IMR-90 (cell line): ENCODE results near the gene MYT1. TPM values are rescaled to one million over a fixed set of nuclear protein-coding genes. Genes with fewer than 3 reads are reported as not detected.
A peak's percentile ranks its signal among the peaks of the same experiment; 100 is the strongest.

Source experiments
- ATAC-seq: fragments of 200-7000 bp; cut with Tn5 transposase; 2 replicates; pipeline ENCODE4 v1.9.1; 2020; ENCODE audit warnings: low read depth, mild to moderate bottlenecking, moderate library complexity
- BruUV-seq: library from RNA; stranded (reverse); fragments of 400-500 nt; replicated peaks from 2 replicates; lab custom pipeline; 2021; lab: Mats Ljungman, UMichigan
- CTCF ChIA-PET: fragments of 300-600 bp; formaldehyde crosslinking; extraction: SDS; loops from one replicate; lab custom pipeline; 2021; ENCODE audit warnings: antibody characterized with exemption; lab: Yijun Ruan, JAX
- POLR2A ChIA-PET: fragments of 300-600 bp; sonication (Branson Sonifier 250); formaldehyde crosslinking; loops from one replicate; lab custom pipeline; 2022; ENCODE audit warnings: antibody characterized with exemption; ENCODE audit not compliant: unreplicated experiment; lab: Charles Lee
- DNase-seq: peaks from one replicate; pipeline ENCODE4 v3.0.0; 2013
- H2AFZ ChIP-seq: replicated peaks from 2 replicates; pipeline ENCODE3; 2013; ENCODE audit warnings: low read length, mild to moderate bottlenecking; ENCODE audit not compliant: poor library complexity
- H2AK5ac ChIP-seq: 2 replicates; pipeline ENCODE4 v1.6.1; 2013; ENCODE audit warnings: low read depth, low read length, inconsistent platforms
- H2AK9ac ChIP-seq: replicated peaks from 2 replicates; pipeline ENCODE3; 2013; ENCODE audit warnings: mild to moderate bottlenecking, low read depth, low read length, moderate library complexity; ENCODE audit not compliant: poor library complexity
- H2BK120ac ChIP-seq: 2 replicates; pipeline ENCODE4 v1.6.1; 2013; ENCODE audit warnings: low read depth, low read length, inconsistent platforms
- H2BK15ac ChIP-seq: 3 replicates; pipeline ENCODE4 v1.6.1; 2013; ENCODE audit warnings: low read depth, low read length, inconsistent platforms
- H2BK20ac ChIP-seq: 2 replicates; pipeline ENCODE4 v1.6.1; 2013; ENCODE audit warnings: low read depth, mild to moderate bottlenecking, inconsistent platforms, low read length, moderate library complexity
- H2BK5ac ChIP-seq: 2 replicates; pipeline ENCODE4 v1.6.1; 2013; ENCODE audit warnings: mild to moderate bottlenecking, low read depth, low read length, inconsistent platforms; ENCODE audit not compliant: poor library complexity, severe bottlenecking
- H3K14ac ChIP-seq: replicated peaks from 2 replicates; pipeline ENCODE4 v1.6.1; 2013; ENCODE audit warnings: low read depth, low read length, inconsistent platforms
- H3K18ac ChIP-seq: 2 replicates; pipeline ENCODE4 v1.6.1; 2013; ENCODE audit warnings: low read depth, low read length, control low read depth
- H3K23ac ChIP-seq: 2 replicates; pipeline ENCODE4 v1.6.1; 2013; ENCODE audit warnings: low read depth, low read length, inconsistent platforms
- H3K27ac ChIP-seq: 2 replicates; pipeline ENCODE4 v1.5.1; 2013; ENCODE audit warnings: mild to moderate bottlenecking, control low read depth, low read length; ENCODE audit not compliant: insufficient read depth
- H3K27me3 ChIP-seq: 2 replicates; pipeline ENCODE4 v1.6.1; 2013; ENCODE audit warnings: low read length; ENCODE audit not compliant: control insufficient read depth, insufficient read depth
- H3K36me3 ChIP-seq: 2 replicates; pipeline ENCODE4 v1.6.1; 2013; ENCODE audit warnings: low read length, mixed read lengths; ENCODE audit not compliant: control insufficient read depth, insufficient read depth
- H3K4ac ChIP-seq: 2 replicates; pipeline ENCODE4 v1.6.1; 2013; ENCODE audit warnings: low read depth, low read length, inconsistent platforms
- H3K4me1 ChIP-seq: 2 replicates; pipeline ENCODE4 v1.6.1; 2013; ENCODE audit warnings: low read length, mixed read lengths; ENCODE audit not compliant: control insufficient read depth, insufficient read depth
- H3K4me2 ChIP-seq: 2 replicates; pipeline ENCODE4 v1.6.1; 2013; ENCODE audit warnings: low read depth, mild to moderate bottlenecking, control low read depth, low read length, moderate library complexity
- H3K4me3 ChIP-seq: 2 replicates; pipeline ENCODE4 v1.5.1; 2013; ENCODE audit warnings: low read depth, mild to moderate bottlenecking, control low read depth, low read length, moderate library complexity; ENCODE audit not compliant: insufficient read depth
- H3K56ac ChIP-seq: 2 replicates; pipeline ENCODE4 v1.6.1; 2013; ENCODE audit warnings: low read length, inconsistent platforms; ENCODE audit not compliant: insufficient read depth; ENCODE audit errors: extremely low read depth
- H3K79me1 ChIP-seq, 2 experiments: 2 replicates each; pipeline ENCODE4 v1.6.1; 2013; ENCODE audit warnings: low read length in 2 of 2, inconsistent platforms in 1 of 2, low read depth in 1 of 2
- H3K9ac ChIP-seq: 2 replicates; pipeline ENCODE4 v1.6.1; 2013; ENCODE audit warnings: low read depth, low read length, control low read depth
- H3K9me1 ChIP-seq: 2 replicates; pipeline ENCODE4 v1.6.1; 2013; ENCODE audit warnings: low read length, inconsistent platforms; ENCODE audit not compliant: insufficient read depth
- H3K9me3 ChIP-seq: 2 replicates; pipeline ENCODE4 v1.6.1; 2013; ENCODE audit warnings: low read length; ENCODE audit not compliant: control insufficient read depth, insufficient read depth
- H4K20me1 ChIP-seq: 2 replicates; pipeline ENCODE4 v1.6.1; 2013; ENCODE audit warnings: low read length, inconsistent platforms; ENCODE audit not compliant: insufficient read depth
- H4K5ac ChIP-seq: 2 replicates; pipeline ENCODE4 v1.6.1; 2013; ENCODE audit warnings: mild to moderate bottlenecking, low read depth, low read length, control low read depth
- H4K8ac ChIP-seq, 2 experiments: 2 replicates each; pipeline ENCODE4 v1.6.1; 2013; ENCODE audit warnings: low read depth in 2 of 2, low read length in 2 of 2, control low read depth in 1 of 2, inconsistent platforms in 1 of 2
- H4K91ac ChIP-seq: 2 replicates; pipeline ENCODE4 v1.6.1; 2013; ENCODE audit warnings: low read depth, low read length, inconsistent platforms; ENCODE audit not compliant: insufficient read depth
- CHD1 ChIP-seq: IDR thresholded peaks from 2 replicates; pipeline ENCODE4 v1.6.1; 2012; ENCODE audit warnings: low read depth, low read length, improper control_type of control experiment
- NFE2L2 ChIP-seq: fragments of 150-350 bp; IDR thresholded peaks from 2 replicates; pipeline ENCODE4 v1.6.1; 2016; ENCODE audit warnings: low read depth, mild to moderate bottlenecking, low read length
- SMC3 ChIP-seq: fragments of 150-350 bp; IDR thresholded peaks from 2 replicates; pipeline ENCODE4 v1.6.1; 2016; ENCODE audit warnings: low read depth, mild to moderate bottlenecking, antibody characterized with exemption, low read length, moderate library complexity
- WGBS, 2 experiments: methylation state at CpG; one replicate each; pipeline versions ENCODE4 v1.1.5 to v1.1.7; 2013; ENCODE audit warnings: missing lambda C conversion rate in 2 of 2; ENCODE audit not compliant: insufficient read length in 1 of 2; ENCODE audit errors: extremely low coverage in 2 of 2; 5-methylcytosine and 5-hydroxymethylcytosine counted together
- dilution Hi-C: fragments of 300-500 bp; cut with HindIII; formaldehyde crosslinking; loops from one replicate; pipeline ENCODE4 v1.14.3; 2018; ENCODE audit warnings: low sequenced_read_pairs; ENCODE audit not compliant: unreplicated experiment
- in situ Hi-C: fragments of 300-500 bp; cut with MboI; formaldehyde crosslinking; loops from 3 replicates; pipeline ENCODE4 v1.14.3; 2019; ENCODE audit warnings: low sequenced_read_pairs, inconsistent platforms, mixed read lengths
- intact Hi-C: fragments of 100-400 bp; cut with micrococcal nuclease; formaldehyde crosslinking; loops from 2 replicates; pipeline ENCODE4 v1.10.0; 2022
- polyA plus RNA-seq, 3 experiments: library from polyadenylated mRNA; depleted of rRNA; stranded (reverse); fragments of >200 nt; gene quantifications; 2 replicates each; pipeline ENCODE4 v1.2.3, GENCODE V29; 2012; ENCODE audit warnings: low replicate concordance in 1 of 3
- total RNA-seq: library from RNA; depleted of rRNA; stranded (reverse); fragments of >200 nt; gene quantifications from 2 replicates; pipeline ENCODE4 v1.2.3, GENCODE V29; 2012

Gene MYT1
- total and polyA plus RNA-seq, 2 of the 4 experiments (the other 2 are of a cell fraction): not detected

DNA sequence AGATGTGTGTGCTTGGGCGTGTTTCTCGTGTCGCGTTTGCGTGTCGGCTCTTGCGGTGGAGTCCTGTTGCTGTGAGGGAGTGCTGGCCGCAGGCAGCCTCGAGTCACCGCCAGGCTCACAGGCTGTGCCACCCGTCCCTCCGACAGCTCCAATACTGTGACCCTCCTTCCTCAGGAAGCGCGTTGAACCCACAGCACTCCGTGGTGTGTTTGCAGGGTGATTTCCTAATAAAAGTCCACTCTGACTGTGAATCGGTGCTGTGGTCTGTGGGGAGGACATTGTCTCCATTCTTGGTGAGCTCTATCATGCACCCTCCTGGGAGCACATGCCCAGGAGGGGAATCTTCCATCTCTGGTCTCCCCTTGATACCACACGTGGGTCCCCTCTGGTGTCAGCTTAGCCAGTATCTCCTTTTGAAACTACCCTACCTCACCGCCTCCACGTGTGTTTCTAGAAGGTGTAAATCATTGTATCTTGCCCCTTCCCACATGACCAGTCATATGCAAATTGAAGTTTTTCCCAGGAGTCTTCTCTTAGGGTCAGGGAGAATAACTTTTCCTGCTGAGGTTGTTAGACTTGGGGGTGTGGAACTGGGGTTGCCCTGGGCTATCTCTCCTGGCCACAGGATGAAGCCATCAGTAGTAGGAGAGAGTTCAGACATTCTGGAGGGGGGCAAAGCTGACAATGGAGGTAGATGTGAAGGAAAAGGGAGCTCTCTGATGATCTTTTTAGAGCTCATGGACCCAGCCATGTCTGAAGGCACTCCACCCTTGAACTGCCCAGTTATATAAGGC is 77.9 kb downstream of the MYT1 start:
- Histone ChIP-seq H3K18ac (no peak overlapping the region), H3K9ac (no peak overlapping the region), H2AFZ (peak overlapping the region; percentile 41), H2BK5ac (no peak overlapping the region), H3K4me1 (no peaks in the 10 kb centered on the region), H3K56ac (no peak overlapping the region), H4K8ac (no peak overlapping the region), H2AK5ac (no peak overlapping the region), H2BK20ac (no peak overlapping the region), H2BK15ac (no peak overlapping the region), H3K4me2 (no peak overlapping the region), H3K9me3 (no peaks in the 10 kb centered on the region), H2AK9ac (no peak overlapping the region), H3K79me1 (no peaks in the 10 kb centered on the region), H4K91ac (no peak overlapping the region), H3K9me1 (no peaks in the 10 kb centered on the region), H4K20me1 (no peaks in the 10 kb centered on the region), H3K4me3 (no peak overlapping the region), H3K4ac (no peak overlapping the region), H3K36me3 (no peaks in the 10 kb centered on the region), H4K5ac (no peak overlapping the region), H3K14ac (no peak overlapping the region), H3K27me3 (peaks cover 40% of the 10 kb centered on the region), H2BK120ac (no peak overlapping the region), H3K23ac (no peak overlapping the region), H3K27ac (no peak overlapping the region)
- dilution Hi-C loops: no loop called here
- ATAC-seq (no peak), DNase-seq (no peak)
- TF ChIP-seq CHD1 (no peak), SMC3 (no peak), NFE2L2 (no peak)
- no CpG with 5 or more reads among the region's 19 CpGs for WGBS, 2 experiments
- POLR2A ChIA-PET: no interaction called here
- CTCF ChIA-PET: no interaction called here
- intact Hi-C loops: no loop called here
- in situ Hi-C loops: no loop called here
- no TSS peak for BruUV-seq
